Peyer's patch (tissue), 4 donors: ENCODE measurements around the gene ESYT3.

Experiments used
- CTCF ChIP-seq, 6 experiments: fragments of 450-650 bp in 4 of 6; fragments of 200-600 bp in 2 of 6; sonication (generic) in 1 of 6; IDR thresholded peaks; one replicate each; pipeline ENCODE4 v1.5.1; 2017 to 2019; ENCODE audit warnings: antibody characterized with exemption in 6 of 6, mild to moderate bottlenecking in 3 of 6, moderate library complexity in 1 of 6
- POLR2A ChIP-seq, 2 donors: fragments of 450-650 bp; IDR thresholded peaks; one replicate each; pipeline ENCODE4 v1.5.1; 2017; ENCODE audit warnings: antibody characterized with exemption in 2 of 2, mild to moderate bottlenecking in 2 of 2, moderate library complexity in 2 of 2

GRCh38 chr3:138397983-138398382 lies 36.4 kb upstream of the ESYT3 start:
- no peak for TF ChIP-seq POLR2A (IDR thresholded peaks at IDR 0.05)
- no peak for TF ChIP-seq CTCF (IDR thresholded peaks at IDR 0.05)
